HepG2 (cell line): ENCODE results near the gene SPAG6. TPM values are rescaled to one million over a fixed set of nuclear protein-coding genes. Genes with fewer than 3 reads are reported as not detected.

Experiments
- CBX2 ChIP-seq, 2 experiments: fragments of 200-600 bp in 1 of 2; sonication (generic); formaldehyde crosslinking in 1 of 2; IDR thresholded peaks; 2 replicates each; pipeline versions ENCODE4 v1.7.0 to v1.8.1; 2018 to 2022; ENCODE audit warnings: low read depth in 2 of 2, low read length in 1 of 2, mild to moderate bottlenecking in 1 of 2, missing genetic modification reagents in 1 of 2
- HNF1A ChIP-seq, 2 experiments: sonication (generic) in 1 of 2; formaldehyde crosslinking in 1 of 2; IDR thresholded peaks; 2 replicates each; pipeline versions ENCODE4 v1.4.0 to v1.6.1; 2016 to 2020; ENCODE audit warnings: borderline replicate concordance in 1 of 2, low read depth in 1 of 2, mild to moderate bottlenecking in 1 of 2, missing genetic modification reagents in 1 of 2
- IKZF4 ChIP-seq: sonication (generic); formaldehyde crosslinking; IDR thresholded peaks from 2 replicates; pipeline ENCODE4 v1.5.1; 2020; ENCODE audit warnings: borderline replicate concordance, mild to moderate bottlenecking, low read depth, missing genetic modification reagents; ENCODE audit errors: not compliant biosample characterization
- MXD3 ChIP-seq: IDR thresholded peaks from 2 replicates; pipeline ENCODE4 v1.6.1; 2016; ENCODE audit warnings: mild to moderate bottlenecking, missing biosample characterization, missing genetic modification reagents
- PRMT3 ChIP-seq: sonication (generic); formaldehyde crosslinking; IDR thresholded peaks from 2 replicates; pipeline ENCODE4 v1.8.1; 2022; ENCODE audit warnings: low read depth, mild to moderate bottlenecking, moderate library complexity, missing genetic modification reagents, borderline replicate concordance
- RBFOX2 ChIP-seq: fragments of 200-400 bp; formaldehyde crosslinking; IDR thresholded peaks from 2 replicates; pipeline ENCODE4 v1.6.1; 2017; ENCODE audit warnings: low read depth, mild to moderate bottlenecking, low read length
- RFXANK ChIP-seq: IDR thresholded peaks from 2 replicates; pipeline ENCODE4 v1.6.1; 2016
- SKI ChIP-seq: fragments of 450-650 bp; IDR thresholded peaks from one replicate; pipeline ENCODE4 v1.6.1; 2018; ENCODE audit warnings: mild to moderate bottlenecking; ENCODE audit not compliant: partially characterized antibody
- SMAD9 ChIP-seq: sonication (generic); formaldehyde crosslinking; IDR thresholded peaks from 2 replicates; pipeline ENCODE4 v1.5.1; 2020; ENCODE audit warnings: mild to moderate bottlenecking, missing genetic modification reagents
- U2AF2 ChIP-seq: fragments of 200-400 bp; formaldehyde crosslinking; IDR thresholded peaks from 2 replicates; pipeline ENCODE4 v1.6.1; 2017; ENCODE audit warnings: low read depth, mild to moderate bottlenecking, low read length
- ZNF101 ChIP-seq: sonication (generic); formaldehyde crosslinking; IDR thresholded peaks from 2 replicates; pipeline ENCODE4 v1.4.0; 2020; ENCODE audit warnings: mild to moderate bottlenecking, low read depth, missing genetic modification reagents, borderline replicate concordance
- ZNF331 ChIP-seq: sonication (generic); formaldehyde crosslinking; IDR thresholded peaks from 2 replicates; pipeline ENCODE4 v1.4.0; 2020; ENCODE audit warnings: missing genetic modification reagents
- ZNF484 ChIP-seq: sonication (generic); formaldehyde crosslinking; IDR thresholded peaks from 2 replicates; pipeline ENCODE4 v1.5.1; 2020; ENCODE audit warnings: mild to moderate bottlenecking, low read depth, missing genetic modification reagents, borderline replicate concordance
- ZNF580 ChIP-seq: IDR thresholded peaks from 2 replicates; pipeline ENCODE4 v1.6.1; 2016; ENCODE audit warnings: low read depth, borderline replicate concordance
- ZSCAN25 ChIP-seq: sonication (generic); formaldehyde crosslinking; IDR thresholded peaks from 2 replicates; pipeline ENCODE4 v1.8.0; 2022; ENCODE audit warnings: mild to moderate bottlenecking, missing genetic modification reagents
- polyA plus RNA-seq, 8 experiments: library from polyadenylated mRNA; depleted of rRNA in 3 of 8; stranded (reverse) in 7 of 8; unstranded in 1 of 8; fragments of >200 nt; fragmentation: Illumina TruSeq in 4 of 8; extraction: Trizol in 4 of 8; gene quantifications; 2 replicates each; pipeline versions ENCODE4 v1.2.1 to v1.2.3, GENCODE V29; 2011 to 2016; ENCODE audit warnings: low read depth in 4 of 8, missing spikeins in 1 of 8, mixed read lengths in 1 of 8; ENCODE audit not compliant: insufficient read depth in 1 of 8
- total RNA-seq, 5 experiments: library from RNA; depleted of rRNA; stranded (reverse); fragments of >200 nt; fragmentation: Illumina TruSeq; extraction: Trizol; gene quantifications; 2 replicates each; pipeline ENCODE4 v1.2.3, GENCODE V29; 2016; ENCODE audit warnings: low read depth in 1 of 5
- TF ChIP-seq, protein P1 (sequence below): sonication (generic); formaldehyde crosslinking; conservative IDR thresholded peaks from 2 replicates; pipeline ENCODE4 v1.4.0; 2020; ENCODE audit warnings: missing genetic modification reagents
- TF ChIP-seq, protein P2 (sequence below): sonication (generic); formaldehyde crosslinking; IDR thresholded peaks from 2 replicates; pipeline ENCODE4 v1.9.0; 2021; ENCODE audit warnings: missing genetic modification reagents, mild to moderate bottlenecking, borderline replicate concordance
- TF ChIP-seq, protein P3 (sequence below): sonication (generic); formaldehyde crosslinking; IDR thresholded peaks from 2 replicates; pipeline ENCODE4 v1.4.0; 2020; ENCODE audit warnings: missing genetic modification reagents

Gene SPAG6
- total and polyA plus RNA-seq, 2 of the 13 experiments (the other 11 are each of a cell fraction or from before 2014, with no cell fraction given): not detected

DNA sequence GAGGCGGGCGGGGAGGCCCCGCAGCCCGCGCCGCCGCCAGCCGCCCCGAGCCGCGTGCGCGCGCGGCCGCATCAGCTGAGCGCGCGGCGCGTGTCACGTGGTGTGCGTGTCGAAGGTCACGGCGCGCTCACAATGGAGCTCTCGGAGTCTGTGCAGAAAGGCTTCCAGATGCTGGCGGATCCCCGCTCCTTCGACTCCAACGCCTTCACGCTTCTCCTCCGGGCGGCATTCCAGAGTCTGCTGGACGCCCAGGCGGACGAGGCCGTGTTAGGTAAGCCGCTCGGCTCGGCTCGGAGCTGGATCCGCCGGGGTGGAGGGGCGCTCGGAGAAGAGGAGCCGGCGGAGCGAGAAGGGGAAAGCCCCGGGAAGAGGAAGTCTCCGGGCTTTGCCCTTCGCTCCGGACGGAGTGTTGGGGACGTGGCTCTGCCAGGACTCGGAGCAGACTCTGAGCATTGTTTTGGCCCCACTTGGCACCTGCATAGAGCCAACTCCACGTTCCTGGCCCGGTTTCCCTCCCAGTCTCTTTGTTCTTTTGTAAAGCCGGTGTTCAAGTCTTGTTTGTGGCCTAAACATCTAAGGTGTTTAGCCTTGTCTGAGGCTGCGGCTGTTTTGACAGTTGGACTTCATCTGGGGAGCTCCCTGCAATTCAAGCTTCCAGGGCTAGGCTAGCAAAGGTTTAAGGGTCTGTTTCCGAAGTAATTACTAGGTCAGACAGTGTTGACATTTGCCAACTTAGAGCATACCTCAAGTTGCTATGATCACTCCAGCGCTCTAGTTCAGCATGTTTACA lies 28.8 kb upstream of the SPAG6 start, which contains the start of gene COMMD3 (continued):
- TF ChIP-seq, protein P1, sequence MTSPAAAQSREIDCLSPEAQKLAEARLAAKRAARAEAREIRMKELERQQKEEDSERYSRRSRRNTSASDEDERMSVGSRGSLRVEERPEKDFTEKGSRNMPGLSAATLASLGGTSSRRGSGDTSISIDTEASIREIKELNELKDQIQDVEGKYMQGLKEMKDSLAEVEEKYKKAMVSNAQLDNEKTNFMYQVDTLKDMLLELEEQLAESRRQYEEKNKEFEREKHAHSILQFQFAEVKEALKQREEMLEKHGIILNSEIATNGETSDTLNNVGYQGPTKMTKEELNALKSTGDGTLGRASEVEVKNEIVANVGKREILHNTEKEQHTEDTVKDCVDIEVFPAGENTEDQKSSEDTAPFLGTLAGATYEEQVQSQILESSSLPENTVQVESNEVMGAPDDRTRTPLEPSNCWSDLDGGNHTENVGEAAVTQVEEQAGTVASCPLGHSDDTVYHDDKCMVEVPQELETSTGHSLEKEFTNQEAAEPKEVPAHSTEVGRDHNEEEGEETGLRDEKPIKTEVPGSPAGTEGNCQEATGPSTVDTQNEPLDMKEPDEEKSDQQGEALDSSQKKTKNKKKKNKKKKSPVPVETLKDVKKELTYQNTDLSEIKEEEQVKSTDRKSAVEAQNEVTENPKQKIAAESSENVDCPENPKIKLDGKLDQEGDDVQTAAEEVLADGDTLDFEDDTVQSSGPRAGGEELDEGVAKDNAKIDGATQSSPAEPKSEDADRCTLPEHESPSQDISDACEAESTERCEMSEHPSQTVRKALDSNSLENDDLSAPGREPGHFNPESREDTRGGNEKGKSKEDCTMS: no peak
- TF ChIP-seq PRMT3 (CRISPR knock-in tag): no peak
- TF ChIP-seq SKI: peak; percentile 57
- peak; percentile 87 for TF ChIP-seq RBFOX2
- TF ChIP-seq RFXANK: 0 out of 2 replicates have a peak, but pooled peaks have one; percentile 37
- TF ChIP-seq MXD3: peak; percentile 30; the same call in 1 of the 2 replicates
- no peak for TF ChIP-seq HNF1A (IDR thresholded peaks at IDR 0.05; ENCODE audit: low read depth)
- no peak for TF ChIP-seq HNF1A (CRISPR knock-in tag; IDR thresholded peaks at IDR 0.05; ENCODE audit: borderline replicate concordance)
- no peak for TF ChIP-seq ZNF484
- TF ChIP-seq CBX2 (IDR thresholded peaks at IDR 0.05; ENCODE audit: low read depth, low read length): no peak
- TF ChIP-seq CBX2 (CRISPR knock-in tag; IDR thresholded peaks at IDR 0.05; ENCODE audit: low read depth): no peak; the same call in 1 of the 2 replicates
- TF ChIP-seq ZSCAN25 (CRISPR knock-in tag): peak; percentile 45; the same call in 1 of the 2 replicates
- 0 out of 2 replicates have a peak, but pooled peaks have one; percentile 19 for TF ChIP-seq ZNF331
- no peak; the same call in 1 of the 2 replicates for TF ChIP-seq ZNF101 (CRISPR knock-in tag)
- TF ChIP-seq IKZF4 (CRISPR knock-in tag): peak; percentile 87
- TF ChIP-seq SMAD9 (CRISPR knock-in tag): no peak
- no peak for TF ChIP-seq U2AF2
- TF ChIP-seq ZNF580 (CRISPR knock-in tag): 0 out of 2 replicates have a peak, but pooled peaks have one; percentile 18
- TF ChIP-seq, protein P2, sequence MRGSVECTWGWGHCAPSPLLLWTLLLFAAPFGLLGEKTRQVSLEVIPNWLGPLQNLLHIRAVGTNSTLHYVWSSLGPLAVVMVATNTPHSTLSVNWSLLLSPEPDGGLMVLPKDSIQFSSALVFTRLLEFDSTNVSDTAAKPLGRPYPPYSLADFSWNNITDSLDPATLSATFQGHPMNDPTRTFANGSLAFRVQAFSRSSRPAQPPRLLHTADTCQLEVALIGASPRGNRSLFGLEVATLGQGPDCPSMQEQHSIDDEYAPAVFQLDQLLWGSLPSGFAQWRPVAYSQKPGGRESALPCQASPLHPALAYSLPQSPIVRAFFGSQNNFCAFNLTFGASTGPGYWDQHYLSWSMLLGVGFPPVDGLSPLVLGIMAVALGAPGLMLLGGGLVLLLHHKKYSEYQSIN (CRISPR knock-in tag): peak; percentile 72; the same call in 1 of the 2 replicates
- TF ChIP-seq, protein P3, sequence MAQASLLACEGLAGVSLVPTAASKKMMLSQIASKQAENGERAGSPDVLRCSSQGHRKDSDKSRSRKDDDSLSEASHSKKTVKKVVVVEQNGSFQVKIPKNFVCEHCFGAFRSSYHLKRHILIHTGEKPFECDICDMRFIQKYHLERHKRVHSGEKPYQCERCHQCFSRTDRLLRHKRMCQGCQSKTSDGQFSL (CRISPR knock-in tag): peak; percentile 46; the same call in 1 of the 2 replicates
